Progenitor cell of endocrine pancreas (in vitro differentiated cells): ENCODE measurements around the gene CNOT1. TPM values are rescaled to one million over a fixed set of nuclear protein-coding genes. Genes with fewer than 3 reads are reported as not detected.

Source experiments
- DNase-seq: peaks from one replicate; pipeline ENCODE4 v3.0.0; 2021; ENCODE audit warnings: low spot score; ENCODE audit not compliant: unreplicated experiment
- H3K27ac Mint-ChIP-seq: 2 replicates; pipeline ENCODE4 v1.8.0; 2021; ENCODE audit warnings: mild to moderate bottlenecking, moderate library complexity, mixed read lengths
- H3K27me3 Mint-ChIP-seq: 2 replicates; pipeline ENCODE4 v1.8.0; 2021; ENCODE audit warnings: mixed read lengths
- H3K36me3 Mint-ChIP-seq: 2 replicates; pipeline ENCODE4 v1.8.0; 2022; ENCODE audit warnings: mixed read lengths; ENCODE audit not compliant: insufficient read depth
- H3K4me1 Mint-ChIP-seq: 2 replicates; pipeline ENCODE4 v1.8.0; 2021; ENCODE audit warnings: low read depth, mixed read lengths
- H3K4me3 Mint-ChIP-seq: 2 replicates; pipeline ENCODE4 v1.8.0; 2021; ENCODE audit warnings: low read depth, mild to moderate bottlenecking, moderate library complexity, mixed read lengths
- H3K9me3 Mint-ChIP-seq: 2 replicates; pipeline ENCODE4 v1.8.0; 2021; ENCODE audit warnings: low read depth, mixed read lengths
- CTCF ChIP-seq: fragments of 200-600 bp; sonication (generic); IDR thresholded peaks from one replicate; pipeline ENCODE4 v1.5.0; 2021; ENCODE audit warnings: antibody characterized with exemption, mild to moderate bottlenecking; ENCODE audit not compliant: unreplicated experiment
- total RNA-seq: library from RNA; stranded (reverse); gene quantifications from 2 replicates; pipeline ENCODE4 v1.2.1, GENCODE V29; 2021

Gene CNOT1
- total RNA-seq, 1 donor from 2014 or later = 235 TPM

GRCh38 chr16:58471209-58471975 lies 158.2 kb downstream of the CNOT1 start:
- peaks cover 29% of the 10 kb centered on the region for H3K27me3 Mint-ChIP-seq
- no peak for TF ChIP-seq CTCF
- H3K9me3 Mint-ChIP-seq = peaks cover 2% of the 10 kb centered on the region
- no peak for DNase-seq
- no peaks in the 10 kb centered on the region for H3K36me3 Mint-ChIP-seq
- H3K4me1 Mint-ChIP-seq = no peaks in the 10 kb centered on the region
- no peak overlapping the region for H3K27ac Mint-ChIP-seq
- no peak overlapping the region for H3K4me3 Mint-ChIP-seq

Other genes with a start within 250 kb of the CNOT1 start
- gene GINS3, start 237.4 kb downstream of the CNOT1 start, total RNA-seq = 9.5 and 9.9 TPM in 2 replicates
- 25.7 and 37.5 TPM in 2 replicates for gene NDRG4, start 129.7 kb downstream of the CNOT1 start, total RNA-seq
- 33.7 and 35.4 TPM in 2 replicates for gene SETD6, start 114.3 kb downstream of the CNOT1 start, total RNA-seq
- 43.4 and 43.7 TPM in 2 replicates for gene SLC38A7, start 54.9 kb upstream of the CNOT1 start, total RNA-seq
- 79.8 and 82.9 TPM in 2 replicates for gene GOT2, start 104.5 kb upstream of the CNOT1 start, total RNA-seq